Measurements from ENCODE around the gene ERI2.

DNA sequence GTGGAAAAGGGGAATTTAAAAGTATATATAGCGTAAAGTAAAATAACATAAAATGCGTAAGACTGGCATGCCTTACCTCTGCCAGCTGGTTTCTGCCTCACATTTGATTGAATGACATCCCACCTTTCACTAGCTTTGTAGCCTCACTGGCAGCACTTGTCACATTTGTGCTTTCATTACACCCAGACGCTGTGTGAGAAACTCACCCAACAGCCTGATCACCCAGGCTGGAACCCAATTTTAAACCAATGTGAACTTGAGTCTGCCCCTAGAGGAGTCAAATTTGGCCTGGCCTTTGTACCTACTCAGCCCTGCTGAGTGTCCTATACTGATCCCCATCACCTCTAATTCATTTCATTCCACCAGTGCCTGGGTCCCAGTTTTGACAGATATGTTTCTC is 59.8 kb downstream of the ERI2 start:
- TF ChIP-seq, protein P1, sequence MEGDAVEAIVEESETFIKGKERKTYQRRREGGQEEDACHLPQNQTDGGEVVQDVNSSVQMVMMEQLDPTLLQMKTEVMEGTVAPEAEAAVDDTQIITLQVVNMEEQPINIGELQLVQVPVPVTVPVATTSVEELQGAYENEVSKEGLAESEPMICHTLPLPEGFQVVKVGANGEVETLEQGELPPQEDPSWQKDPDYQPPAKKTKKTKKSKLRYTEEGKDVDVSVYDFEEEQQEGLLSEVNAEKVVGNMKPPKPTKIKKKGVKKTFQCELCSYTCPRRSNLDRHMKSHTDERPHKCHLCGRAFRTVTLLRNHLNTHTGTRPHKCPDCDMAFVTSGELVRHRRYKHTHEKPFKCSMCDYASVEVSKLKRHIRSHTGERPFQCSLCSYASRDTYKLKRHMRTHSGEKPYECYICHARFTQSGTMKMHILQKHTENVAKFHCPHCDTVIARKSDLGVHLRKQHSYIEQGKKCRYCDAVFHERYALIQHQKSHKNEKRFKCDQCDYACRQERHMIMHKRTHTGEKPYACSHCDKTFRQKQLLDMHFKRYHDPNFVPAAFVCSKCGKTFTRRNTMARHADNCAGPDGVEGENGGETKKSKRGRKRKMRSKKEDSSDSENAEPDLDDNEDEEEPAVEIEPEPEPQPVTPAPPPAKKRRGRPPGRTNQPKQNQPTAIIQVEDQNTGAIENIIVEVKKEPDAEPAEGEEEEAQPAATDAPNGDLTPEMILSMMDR (IDR thresholded peaks at IDR 0.05) = no peak
- no peak for TF ChIP-seq POLR2A (IDR thresholded peaks at IDR 0.05)

Data from lower leg skin (tissue), 3 donors.